ENCODE results near the gene FIBP.

The FIBP gene

DNA sequence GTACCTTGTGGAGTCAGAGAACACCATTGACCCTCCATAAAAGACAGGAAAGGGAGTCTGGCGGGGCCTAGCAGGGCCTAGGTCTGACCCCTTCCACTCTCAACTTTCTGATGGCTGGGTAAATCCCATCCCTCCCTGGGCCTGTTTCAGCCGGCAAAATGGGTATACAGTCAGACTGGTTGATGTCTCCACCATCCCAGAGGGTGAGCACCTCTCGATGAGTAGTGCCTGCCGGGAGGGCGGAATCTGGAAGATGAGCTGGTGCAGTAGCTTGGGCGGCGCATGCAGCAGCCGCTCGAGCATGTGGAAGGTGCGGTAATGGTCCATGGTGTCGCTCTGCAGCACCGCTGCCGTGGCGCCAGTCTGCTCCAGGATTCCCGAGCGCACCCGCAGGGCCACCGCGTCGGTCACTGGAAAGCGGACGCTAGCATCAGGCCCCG lies 528 bp downstream of the FIBP start:
- no peak for DNase-seq

GRCh38 chr11:65886826-65887722 lies 1.2 kb downstream of the FIBP start:
- DNase-seq: no peak

DNA sequence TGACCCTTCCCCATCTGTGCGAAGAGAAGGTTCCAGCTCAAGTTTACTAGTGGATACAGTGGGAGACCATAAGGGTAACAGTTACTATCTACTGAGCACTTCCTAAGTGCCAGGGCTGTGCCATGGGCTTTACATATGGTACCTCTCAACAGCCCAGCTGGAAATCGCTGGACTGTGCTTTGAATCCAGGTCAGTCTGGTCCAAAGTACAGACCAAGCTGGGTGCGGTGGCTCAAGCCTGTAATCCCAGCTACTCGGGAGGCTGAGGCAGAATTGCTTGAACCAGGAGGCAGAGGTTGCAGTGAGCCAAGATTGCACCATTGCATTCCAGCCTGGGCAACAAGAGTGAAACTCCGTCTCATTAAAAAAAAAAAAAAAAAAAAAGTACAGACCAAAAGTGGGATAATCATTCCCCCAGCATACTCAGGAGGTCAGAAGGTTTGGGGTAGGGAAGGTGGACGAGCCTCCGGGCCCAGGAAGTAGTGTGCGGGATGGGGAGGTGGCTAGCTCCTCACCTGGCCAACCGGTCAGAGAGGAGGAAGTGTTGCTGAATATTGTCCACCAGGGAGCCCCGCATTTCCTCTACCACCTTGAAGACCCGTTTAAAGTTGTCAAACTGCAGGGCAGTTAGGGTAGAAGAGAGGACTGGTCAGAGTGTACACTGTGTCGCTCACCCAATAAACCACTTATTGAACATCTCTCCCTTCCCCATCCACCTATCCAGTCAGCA lies 2.3 kb downstream of the FIBP start:
- DNase-seq: no peak

- DNase-seq: no peak
Measured at GRCh38 chr11:65885231-65885630, 3.0 kb downstream of the FIBP start.

DNA sequence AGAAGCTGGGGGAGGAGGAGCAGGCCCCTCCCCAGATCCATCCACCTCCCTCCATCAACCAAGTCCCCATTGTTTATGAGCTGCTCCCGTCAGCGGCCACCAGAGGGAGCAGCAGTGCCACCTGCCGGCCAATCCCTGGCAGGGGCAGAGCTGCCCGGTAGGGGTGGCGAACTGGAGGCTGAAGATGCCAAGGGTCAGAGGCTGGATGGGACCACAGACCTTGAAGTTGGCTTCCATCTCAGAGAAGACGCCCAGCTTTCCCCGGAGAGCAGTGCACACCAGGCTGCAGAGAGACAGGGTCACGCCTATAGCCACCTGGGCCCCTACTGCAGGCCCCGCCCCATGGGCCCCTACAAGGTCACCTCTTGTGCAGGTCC lies 3.6 kb downstream of the FIBP start:
- peak; percentile 73 for DNase-seq

- DNase-seq: no peak
Measured at GRCh38 chr11:65883786-65884715, 4.2 kb downstream of the FIBP start.

GRCh38 chr11:65883058-65883761 lies 5.1 kb downstream of the FIBP start:
- no peak for DNase-seq

DNA sequence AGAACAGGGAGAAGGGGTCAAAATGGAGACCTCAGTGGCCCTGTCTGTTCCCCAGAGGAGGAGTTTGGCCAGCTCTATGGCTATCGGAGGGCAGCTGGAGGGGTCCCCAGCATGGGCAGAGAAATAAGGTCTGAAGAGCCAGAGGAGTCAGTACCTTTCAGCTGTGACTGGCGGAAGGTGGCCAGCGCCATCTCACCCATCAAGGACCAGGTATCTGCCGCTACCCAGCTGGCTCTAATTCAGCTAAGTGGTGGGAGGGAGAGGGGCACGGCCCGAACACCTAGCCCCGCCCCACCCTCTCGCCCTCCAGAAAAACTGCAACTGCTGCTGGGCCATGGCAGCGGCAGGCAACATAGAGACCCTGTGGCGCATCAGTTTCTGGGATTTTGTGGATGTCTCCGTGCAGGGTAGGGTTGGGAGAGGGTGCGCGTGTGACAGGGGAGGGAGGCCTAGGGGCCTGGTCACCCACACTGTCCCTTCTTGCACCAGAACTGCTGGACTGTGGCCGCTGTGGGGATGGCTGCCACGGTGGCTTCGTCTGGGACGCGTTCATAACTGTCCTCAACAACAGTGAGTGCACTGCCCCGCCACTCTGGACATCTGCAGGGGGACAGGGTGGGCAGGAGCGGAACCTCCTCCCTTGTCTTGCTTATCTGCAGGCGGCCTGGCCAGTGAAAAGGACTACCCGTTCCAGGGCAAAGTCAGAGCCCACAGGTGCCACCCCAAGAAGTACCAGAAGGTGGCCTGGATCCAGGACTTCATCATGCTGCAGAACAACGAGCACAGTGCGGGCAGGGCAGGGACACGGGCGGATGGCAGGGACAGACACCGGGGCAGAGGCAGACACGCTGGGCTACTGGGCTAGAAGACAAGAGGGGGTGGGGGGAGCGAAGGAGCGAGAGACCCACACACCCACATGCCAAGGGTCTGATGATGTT lies 5.9 kb downstream of the FIBP start:
- DNase-seq: no peak

- no peak for DNase-seq
Measured at GRCh38 chr11:65880844-65881421, 7.3 kb downstream of the FIBP start.

DNA sequence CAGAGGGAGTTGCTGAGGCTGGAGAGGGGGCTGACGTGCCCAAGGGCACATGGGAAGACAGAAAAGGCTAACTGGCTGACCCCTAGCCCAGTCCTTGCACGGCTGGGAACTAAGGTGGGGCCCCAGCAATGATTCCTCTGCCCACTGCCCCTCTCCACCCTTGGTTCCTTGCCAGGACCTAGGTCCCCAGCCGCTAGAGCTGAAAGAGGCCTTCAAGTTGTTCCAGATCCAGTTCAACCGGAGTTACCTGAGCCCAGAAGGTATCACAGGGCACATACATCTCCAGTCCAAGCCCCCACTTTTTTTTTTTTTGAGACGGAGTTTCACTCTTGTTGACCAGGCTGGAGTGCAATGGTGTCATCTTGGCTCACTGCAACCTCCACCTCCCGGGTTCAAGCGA lies 8.2 kb downstream of the FIBP start:
- no peak for DNase-seq

GRCh38 chr11:65879617-65880016 lies 8.7 kb downstream of the FIBP start, which contains the start of gene CTSW:
Gene CTSW (plus strand): TSS chr11:65879837. CDS start chr11:65879855, 18 bp downstream.
- no peak for DNase-seq

GRCh38 chr11:65873318-65874156 lies 14.7 kb downstream of the FIBP start:
- peak; percentile 97 for DNase-seq

- DNase-seq: no peak
Measured at GRCh38 chr11:65872586-65873317, 15.5 kb downstream of the FIBP start, which contains the start of gene EFEMP2. Gene EFEMP2 (minus strand): TSS chr11:65872800. CDS start chr11:65872354, 446 bp downstream.

DNA sequence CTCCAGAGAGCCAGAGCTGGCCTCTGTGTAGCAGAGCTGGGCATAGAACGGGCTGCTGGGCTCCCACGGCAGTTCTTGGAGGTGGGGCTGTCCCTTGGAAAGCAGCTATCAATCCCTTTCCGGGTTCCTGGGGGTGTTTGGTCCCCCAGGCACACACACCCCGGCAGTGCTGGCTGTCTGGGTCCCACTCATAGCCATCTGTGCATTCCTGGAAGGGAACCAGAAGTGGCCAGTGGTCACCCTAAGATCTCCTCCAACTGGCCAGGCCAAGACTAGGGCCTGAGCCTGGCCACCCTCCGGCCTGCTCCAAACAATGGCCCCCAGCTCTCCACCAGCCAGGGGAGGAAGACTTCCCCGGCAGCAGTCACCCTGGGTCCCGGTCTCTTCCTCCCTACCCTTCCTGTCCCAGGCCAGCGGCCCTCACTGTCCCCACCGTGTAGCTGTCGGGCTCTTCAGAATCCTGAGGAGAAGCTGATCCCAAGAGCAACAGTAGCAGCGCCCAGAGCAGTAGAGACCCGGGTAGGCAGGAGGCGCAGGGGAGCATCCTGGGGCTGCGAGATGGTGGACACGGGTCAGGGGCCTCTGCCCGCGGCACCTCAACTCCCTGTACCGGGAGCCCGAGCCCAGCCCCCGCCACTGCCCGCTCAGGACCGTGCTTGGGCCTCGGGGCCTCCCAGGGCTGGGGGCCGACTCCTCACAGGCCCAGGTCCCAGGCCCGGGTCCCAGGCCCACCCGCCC lies 16.3 kb downstream of the FIBP start:
- no peak for DNase-seq

GRCh38 chr11:65870706-65871681 lies 17.3 kb downstream of the FIBP start:
- no peak for DNase-seq

GRCh38 chr11:65870307-65870658 lies 18.0 kb downstream of the FIBP start:
- no peak for DNase-seq
